DMS53 (cell line): ENCODE data around the gene TMEM259.

ENCODE experiments used
- DNase-seq: peaks from one replicate; lab custom pipeline; 2025; lab: John Stamatoyannopoulos, UW

Gene TMEM259

GRCh38 chr19:988510-988909 lies 32.4 kb downstream of the TMEM259 start:
- DNase-seq: no peak

DNA sequence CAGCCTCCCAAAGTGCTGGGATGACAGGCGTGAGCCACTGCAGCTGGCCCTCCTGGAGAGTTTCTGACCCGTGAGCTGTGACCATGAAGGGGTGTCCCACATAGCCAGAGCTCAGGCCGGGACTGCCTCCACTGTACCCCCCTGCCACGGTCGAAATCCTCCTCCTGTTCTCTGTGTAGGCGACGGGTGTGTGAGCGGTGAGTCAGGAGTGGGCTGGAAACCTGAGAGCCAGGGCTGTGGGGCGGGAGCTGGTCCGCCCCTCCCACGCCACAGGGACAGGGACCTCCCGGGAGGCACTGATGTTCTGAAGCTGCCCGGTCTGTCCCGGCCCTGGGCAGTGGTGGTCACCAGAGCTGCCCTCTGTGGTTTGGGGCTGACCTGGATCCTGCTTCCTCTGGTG lies 32.8 kb downstream of the TMEM259 start:
- no peak for DNase-seq

DNA sequence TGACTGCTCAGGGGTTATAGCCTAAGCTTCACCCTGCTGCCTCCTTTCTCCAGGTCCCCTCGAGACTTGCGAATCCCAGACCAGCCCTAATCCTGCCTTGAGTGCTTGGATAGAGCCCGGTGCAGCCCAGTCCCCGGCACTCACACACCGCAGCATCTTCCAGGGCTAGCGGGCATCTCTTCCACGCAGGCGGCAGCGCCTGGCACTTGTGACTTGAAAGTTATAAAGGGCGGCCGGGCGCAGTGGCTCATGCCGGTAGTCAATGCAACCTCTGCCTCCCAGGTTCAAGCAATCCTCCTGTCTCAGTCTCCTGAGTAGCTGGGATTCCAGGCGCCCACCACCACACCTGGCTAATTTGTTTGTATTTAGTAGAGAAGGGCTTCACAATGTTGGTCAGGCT lies 34.8 kb downstream of the TMEM259 start:
- no peak for DNase-seq

GRCh38 chr19:984165-984967 lies 36.6 kb downstream of the TMEM259 start, which contains the start of gene WDR18:
TSS of gene WDR18 (plus strand) at chr19:984345. CDS start at chr19:984354, 9 bp downstream.
- peak; percentile 92 for DNase-seq

DNA sequence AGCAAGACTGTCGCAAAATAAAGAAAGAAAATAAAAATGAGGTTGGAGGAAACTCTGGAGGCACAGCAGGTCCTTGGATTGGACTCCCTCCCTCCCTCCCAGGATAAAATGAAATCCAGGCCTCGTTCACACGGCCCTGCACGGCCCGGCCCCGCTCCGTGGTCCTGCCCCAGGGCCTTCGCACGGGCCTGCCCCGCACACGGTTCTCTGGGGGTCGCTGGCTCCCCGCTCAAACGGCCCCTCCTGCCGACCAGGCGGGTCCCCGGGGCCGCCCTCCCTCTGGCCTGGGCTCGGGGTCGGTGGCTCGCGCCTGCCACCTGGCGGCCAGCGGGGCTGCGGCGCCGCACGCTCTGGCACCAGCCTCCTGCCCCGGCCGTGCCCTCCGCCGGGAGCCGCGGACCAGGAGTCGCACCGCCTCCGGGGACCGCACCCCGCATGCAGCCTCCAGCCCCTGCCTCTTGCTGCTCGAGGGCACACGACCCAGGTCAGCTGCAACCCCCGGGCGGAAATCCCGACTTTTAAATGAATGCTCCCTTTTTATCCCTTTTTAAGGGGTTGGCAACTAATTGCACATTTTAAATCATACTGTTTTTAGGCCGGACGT lies 38.3 kb downstream of the TMEM259 start:
- peak; percentile 71 for DNase-seq

DNA sequence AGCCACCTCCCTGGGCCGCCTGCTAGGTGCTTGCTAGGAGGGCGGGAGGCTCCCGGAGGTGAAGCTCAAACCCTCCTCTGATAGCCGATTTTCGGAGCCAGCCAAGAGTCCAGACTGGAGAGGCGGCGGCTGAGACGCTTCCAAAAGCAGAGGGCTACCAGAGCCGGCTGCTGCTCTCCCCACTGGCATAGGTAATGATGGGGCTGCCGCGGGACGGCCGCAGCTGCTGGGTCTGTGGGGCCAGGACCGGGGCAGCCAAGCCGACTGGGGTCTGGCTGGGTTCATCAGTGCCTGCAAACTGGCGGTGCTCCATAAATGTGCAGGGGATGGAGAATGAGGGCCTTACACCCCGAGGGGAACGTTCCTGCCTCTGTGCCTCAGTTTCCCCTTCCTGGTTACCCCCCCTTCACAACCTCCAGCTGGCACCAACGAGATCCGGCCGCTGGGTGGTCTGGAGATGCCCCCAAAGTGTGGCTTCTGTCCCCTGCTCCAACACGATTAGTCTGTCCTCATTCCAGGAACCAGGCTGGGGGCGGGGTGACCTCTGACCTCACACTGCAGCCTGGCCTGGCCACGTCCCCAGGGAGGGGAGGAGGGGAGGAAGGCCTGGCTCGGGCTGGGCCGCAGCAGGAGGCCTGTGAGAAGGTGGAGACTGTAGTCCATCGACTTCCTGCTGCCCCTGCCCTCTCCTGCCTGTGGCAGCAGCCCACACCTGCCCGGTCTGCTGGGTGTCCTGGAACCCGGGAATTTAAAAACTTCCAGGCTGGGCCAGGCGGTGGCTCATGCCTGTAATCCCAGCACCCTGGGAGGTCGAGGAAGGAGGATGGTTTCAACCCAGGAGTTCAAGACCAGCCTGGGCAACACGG lies 40.6 kb downstream of the TMEM259 start:
- peak; percentile 42 for DNase-seq

DNA sequence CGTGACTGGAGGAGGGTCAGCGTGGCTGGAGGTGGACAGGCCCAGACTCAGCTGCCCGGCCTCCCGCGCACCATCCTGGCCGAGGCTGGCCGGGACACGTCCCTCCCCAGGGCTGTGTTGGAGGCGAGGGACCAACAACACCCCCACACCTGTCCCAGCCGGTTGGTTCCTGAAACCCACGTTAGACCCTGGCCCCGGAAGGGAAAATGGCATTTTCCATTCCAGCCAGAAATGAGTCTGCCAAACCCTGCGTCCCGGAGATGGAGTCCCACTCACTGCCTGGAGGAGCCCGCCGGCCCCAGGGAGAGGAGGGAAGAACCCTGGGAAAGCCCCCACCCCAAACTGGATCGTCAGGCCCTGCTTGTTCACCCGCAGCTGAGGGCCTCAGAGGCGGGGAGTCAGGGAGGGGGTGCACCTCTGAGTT lies 41.6 kb downstream of the TMEM259 start:
- no peak for DNase-seq

DNA sequence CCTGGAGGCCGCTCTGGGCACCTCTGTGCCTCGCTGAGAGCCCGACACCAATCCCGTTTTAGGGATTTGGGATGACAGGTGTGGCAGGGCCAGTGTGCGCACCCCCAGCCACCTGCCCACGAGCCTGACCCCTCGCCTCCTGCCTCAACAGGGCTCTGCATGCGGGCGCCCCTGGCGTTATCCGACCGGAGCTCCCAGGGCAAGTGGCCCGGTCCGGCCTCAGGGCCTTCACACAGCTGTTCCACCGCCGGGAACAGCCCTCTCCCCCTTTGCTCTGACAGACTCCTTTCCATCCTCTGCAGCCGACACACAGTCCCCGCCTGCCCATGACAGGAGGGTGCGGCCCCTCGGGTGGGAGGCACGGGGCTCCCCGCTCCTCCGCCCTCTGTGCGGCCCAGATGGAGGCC lies 43.9 kb downstream of the TMEM259 start:
- no peak for DNase-seq

- DNase-seq: no peak
Measured at GRCh38 chr19:976476-976875, 44.4 kb downstream of the TMEM259 start.

- no peak for DNase-seq
Measured at GRCh38 chr19:974564-975257, 46.2 kb downstream of the TMEM259 start.

GRCh38 chr19:973726-974563 lies 47.0 kb downstream of the TMEM259 start:
- DNase-seq: no peak

GRCh38 chr19:972281-972680 lies 48.6 kb downstream of the TMEM259 start:
- no peak for DNase-seq

GRCh38 chr19:971795-972194 lies 49.1 kb downstream of the TMEM259 start:
- DNase-seq: no peak

GRCh38 chr19:970695-971094 lies 50.2 kb downstream of the TMEM259 start:
- DNase-seq: peak; percentile 20

DNA sequence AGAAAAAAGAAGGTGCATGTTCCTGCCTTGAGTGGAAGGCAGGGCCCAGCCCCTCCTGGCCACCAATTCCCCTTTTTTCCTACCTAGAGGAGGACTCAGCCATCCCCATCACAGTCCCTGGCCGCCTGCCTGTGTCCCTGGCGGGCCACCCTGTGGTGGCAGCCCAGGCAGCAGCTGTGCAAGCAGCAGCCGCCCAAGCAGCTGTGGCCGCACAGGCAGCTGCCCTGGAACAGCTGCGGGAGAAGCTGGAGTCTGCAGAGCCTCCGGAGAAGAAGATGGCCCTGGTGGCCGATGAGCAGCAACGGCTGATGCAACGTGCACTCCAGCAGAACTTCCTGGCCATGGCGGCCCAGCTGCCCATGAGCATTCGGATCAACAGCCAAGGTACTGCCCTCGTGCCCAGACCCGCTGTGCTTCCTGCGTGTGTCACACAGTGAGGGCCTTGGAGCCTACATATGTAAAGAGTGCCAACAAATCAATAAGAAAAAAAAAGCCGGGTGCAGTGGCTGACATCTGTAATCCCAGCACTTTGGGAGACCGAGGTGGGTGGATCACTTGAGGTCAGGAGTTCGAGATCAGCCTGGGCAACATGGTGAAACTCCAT lies 54.3 kb downstream of the TMEM259 start:
- DNase-seq: peak; percentile 49

GRCh38 chr19:964761-965694 lies 55.9 kb downstream of the TMEM259 start:
- peak; percentile 63 for DNase-seq

DNA sequence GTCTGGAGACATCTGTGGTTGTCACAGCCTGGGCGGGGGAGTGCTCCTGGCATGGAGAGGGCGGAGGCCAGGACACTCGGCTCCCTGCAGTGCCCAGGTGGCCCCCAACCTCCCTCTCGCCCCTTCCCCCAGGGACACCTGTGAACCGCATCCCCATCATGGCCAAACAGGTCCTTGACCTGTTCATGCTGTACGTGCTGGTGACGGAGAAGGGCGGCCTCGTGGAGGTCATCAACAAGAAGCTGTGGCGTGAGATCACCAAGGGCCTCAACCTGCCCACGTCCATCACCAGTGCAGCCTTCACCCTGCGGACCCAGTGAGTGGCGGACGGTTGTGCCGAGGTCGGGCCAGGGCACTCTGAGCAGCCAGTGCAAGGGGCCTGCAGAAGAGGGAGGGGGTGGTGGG lies 56.8 kb downstream of the TMEM259 start:
- DNase-seq: no peak

DNA sequence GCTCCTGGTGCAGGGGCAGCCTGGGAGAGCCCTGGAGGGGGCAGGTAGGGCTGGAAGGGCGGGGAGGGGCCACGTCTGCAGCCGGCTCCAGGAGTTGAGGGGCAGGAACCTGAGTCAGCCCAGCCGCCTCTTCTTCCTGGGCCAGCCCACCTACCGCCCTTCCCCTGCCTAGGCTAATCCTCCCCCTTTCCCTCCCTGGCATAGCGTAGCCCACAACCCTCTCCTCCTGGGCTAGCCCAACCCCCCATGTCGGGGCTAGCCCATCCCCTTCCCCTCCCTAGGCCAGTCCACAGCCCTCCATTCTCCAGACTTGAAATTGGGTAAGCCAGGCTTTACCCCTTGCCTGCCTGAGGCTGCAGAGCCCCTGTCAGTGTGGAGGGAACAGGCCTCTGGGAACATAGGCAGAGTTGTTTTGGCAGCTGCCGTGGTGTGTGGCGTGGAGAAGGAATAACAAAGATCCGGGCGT lies 57.4 kb downstream of the TMEM259 start:
- no peak for DNase-seq

DNA sequence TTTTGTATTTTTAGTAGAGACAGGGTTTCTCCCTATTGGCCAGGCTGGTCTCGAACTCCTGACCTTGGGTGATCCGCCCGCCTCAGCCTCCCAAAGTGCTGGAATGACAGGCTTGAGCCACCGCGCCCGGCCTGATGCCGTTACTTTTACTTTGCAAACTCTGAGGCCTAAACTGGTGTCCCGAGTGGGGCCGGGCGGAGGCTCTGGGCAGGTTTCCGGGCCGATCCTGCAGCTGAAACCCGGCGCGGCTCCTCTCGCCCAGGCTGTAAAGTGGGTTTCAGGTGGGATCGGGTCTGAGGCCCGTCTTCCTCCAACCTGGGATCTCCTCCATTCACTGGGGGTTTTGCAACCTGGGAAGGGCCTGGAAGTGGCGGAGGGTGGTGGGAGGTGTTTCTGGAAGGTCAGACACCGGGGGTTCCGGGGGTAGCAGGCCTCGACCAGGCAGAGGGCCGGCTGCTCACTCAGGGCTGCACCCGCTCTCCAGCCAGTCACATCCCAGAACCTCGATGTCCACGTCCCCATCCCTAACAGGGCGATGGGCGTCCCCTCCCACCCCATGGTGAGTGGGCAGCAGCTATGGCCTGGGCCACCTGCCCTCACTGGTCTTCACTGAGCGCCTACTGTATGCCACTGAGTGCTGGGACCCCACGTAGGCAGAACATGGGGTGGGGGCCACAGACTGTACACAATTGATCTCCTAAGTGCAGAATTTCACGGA lies 58.1 kb downstream of the TMEM259 start:
- DNase-seq: no peak
